HG03095 (cell line): Measurements from ENCODE around the gene TGFB1I1.
"Not testable (repeated sequence)": the region's sequence is repeated elsewhere in the genome, so short reads cannot be mapped to it uniquely, and the experiment has no call there.

Experiments
- ATAC-seq: cut with Tn5 transposase; IDR thresholded peaks from one replicate; pipeline ENCODE4 v1.9.1; 2021; ENCODE audit warnings: moderate library complexity; ENCODE audit not compliant: unreplicated experiment

The TGFB1I1 gene

GRCh38 chr16:31467858-31468257, 4.1 kb upstream of the TGFB1I1 start:
- ATAC-seq, result no peak

- no peak for ATAC-seq
Measured at GRCh38 chr16:31470615-31471014, 1.3 kb upstream of the TGFB1I1 start.

DNA sequence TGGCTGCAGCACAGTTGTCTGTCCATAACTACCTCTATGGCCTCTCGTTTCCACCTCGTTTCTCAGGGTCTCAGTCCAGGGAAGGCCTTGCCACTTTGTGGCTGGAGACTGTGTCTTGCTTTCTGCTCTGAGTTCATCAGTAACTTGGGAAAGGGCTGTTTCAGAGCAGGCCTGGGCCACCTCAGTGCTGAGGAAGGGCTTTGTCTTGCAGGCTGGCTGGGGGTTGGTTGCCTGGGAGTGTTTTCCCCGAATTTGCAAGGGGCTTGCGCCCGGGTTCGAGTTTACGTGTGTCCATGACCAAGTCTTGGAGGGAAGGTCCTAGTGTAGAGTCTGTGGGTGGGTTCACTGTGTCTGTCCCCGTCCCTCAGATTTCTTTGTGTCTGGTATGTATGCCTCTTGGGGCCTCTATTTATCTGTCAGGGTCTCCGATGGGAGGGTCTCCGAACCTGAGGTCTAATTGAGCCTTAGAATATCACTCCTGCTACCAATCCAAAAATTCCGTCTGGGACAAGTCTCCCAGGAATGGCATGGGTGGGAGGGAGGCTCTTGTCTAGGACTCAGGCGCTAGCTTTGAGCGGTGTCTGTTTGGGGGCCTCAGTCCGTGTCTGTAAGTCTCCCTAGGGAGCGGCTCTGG, 594 bp upstream of the TGFB1I1 start:
- no peak for ATAC-seq

DNA sequence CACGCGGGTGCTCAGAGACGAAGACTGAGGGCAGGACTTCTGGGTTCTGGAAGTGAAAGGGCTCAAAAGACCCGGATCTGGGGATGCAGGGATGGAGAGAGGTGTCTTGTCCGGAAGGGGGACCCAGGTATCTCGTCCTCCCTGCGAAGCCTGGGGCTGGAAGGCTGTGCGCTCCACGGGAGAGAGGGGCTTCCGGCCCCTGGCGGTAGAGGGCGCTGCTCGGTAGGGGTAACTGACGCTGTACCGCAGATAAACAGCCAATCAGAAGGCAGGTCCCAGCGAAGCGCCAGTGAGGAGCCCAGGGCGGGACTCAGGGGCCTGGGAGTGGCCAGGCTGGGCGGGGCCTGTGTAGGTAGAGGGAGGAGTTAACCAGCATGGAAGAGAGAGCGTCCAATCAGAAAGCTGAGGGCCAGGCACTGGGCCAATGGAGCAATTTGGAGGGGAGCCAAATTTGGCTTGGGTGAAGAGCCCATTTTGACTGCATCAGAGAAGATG, 804 bp downstream of the TGFB1I1 start:
- ATAC-seq, result no peak

- no peak for ATAC-seq
Measured at GRCh38 chr16:31473264-31473984, 1.5 kb downstream of the TGFB1I1 start.

- no peak for ATAC-seq
Measured at GRCh38 chr16:31474173-31474714, 2.3 kb downstream of the TGFB1I1 start.

- ATAC-seq, result no peak
Measured at GRCh38 chr16:31474773-31475738, 3.1 kb downstream of the TGFB1I1 start.

DNA sequence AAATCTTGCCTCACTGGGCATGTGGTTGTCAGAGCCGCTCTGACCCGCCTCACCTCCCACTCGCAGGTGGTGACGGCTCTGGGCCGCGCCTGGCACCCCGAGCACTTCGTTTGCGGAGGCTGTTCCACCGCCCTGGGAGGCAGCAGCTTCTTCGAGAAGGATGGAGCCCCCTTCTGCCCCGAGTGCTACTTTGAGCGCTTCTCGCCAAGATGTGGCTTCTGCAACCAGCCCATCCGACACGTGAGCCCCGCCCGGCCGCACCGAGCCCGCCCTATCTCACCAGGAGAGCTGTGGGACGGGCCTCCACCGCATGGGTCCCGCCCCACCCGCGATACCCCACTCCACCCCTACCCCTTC, 4.0 kb downstream of the TGFB1I1 start:
- no peak for ATAC-seq

DNA sequence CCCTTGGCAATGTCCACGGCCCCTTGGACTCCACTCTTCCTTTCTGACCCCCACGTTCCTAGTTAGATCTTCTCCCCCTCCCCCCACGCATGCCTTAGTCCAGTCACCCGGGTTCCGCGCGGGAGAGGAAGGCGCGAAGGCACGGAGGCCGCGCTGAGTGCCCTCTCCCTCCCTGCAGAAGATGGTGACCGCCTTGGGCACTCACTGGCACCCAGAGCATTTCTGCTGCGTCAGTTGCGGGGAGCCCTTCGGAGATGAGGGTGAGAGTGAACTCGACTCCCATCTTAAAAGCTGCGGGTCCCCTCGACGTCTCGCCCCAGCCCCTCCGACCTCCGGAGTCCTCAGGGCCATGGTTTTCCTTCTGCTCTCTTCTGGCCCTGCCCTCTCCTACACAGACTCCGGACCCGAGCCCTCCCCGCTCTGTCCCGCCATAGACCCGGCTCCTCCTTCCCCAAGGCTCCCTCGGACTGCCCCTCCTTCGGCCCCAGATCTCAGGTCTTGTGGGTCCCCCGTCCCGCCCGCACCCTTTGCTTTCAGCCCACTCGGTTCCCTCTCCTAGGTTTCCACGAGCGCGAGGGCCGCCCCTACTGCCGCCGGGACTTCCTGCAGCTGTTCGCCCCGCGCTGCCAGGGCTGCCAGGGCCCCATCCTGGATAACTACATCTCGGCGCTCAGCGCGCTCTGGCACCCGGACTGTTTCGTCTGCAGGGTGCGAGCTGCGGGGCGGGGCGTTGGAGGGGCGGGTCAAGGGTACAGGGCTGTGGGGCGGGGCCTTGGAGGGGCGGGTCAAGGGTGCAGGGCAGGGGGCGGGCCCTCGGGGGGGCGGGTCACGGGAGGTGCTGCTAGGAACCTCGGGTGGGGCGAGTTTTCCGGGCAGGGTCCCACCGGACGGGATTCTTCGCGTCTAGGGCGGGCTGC, 4.6 kb downstream of the TGFB1I1 start:
- peak; percentile 52 for ATAC-seq

- ATAC-seq, result peak; percentile 22
Measured at GRCh38 chr16:31477220-31478216, 5.6 kb downstream of the TGFB1I1 start.

- no peak for ATAC-seq
Measured at GRCh38 chr16:31478956-31479355, 7.0 kb downstream of the TGFB1I1 start.

DNA sequence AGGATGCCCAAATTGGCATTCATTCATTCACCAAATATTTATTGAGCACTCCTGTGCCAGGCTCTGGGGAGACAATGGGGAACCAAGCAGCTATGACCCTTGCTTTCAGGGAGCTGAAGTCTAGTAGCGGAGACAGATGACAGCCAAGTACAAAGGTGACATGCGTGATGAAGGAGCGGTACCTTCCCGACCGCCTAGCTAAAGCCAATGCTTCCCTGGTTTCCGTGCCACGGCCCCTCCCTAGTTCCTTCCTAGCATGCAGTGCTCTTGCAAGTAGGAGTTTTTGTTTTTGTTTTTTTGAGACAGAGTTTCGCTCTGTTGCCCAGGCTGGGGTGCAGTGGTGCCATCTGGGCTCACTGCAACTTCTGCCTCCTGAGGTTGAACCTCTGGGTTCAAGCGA, 7.8 kb downstream of the TGFB1I1 start:
- no peak for ATAC-seq

DNA sequence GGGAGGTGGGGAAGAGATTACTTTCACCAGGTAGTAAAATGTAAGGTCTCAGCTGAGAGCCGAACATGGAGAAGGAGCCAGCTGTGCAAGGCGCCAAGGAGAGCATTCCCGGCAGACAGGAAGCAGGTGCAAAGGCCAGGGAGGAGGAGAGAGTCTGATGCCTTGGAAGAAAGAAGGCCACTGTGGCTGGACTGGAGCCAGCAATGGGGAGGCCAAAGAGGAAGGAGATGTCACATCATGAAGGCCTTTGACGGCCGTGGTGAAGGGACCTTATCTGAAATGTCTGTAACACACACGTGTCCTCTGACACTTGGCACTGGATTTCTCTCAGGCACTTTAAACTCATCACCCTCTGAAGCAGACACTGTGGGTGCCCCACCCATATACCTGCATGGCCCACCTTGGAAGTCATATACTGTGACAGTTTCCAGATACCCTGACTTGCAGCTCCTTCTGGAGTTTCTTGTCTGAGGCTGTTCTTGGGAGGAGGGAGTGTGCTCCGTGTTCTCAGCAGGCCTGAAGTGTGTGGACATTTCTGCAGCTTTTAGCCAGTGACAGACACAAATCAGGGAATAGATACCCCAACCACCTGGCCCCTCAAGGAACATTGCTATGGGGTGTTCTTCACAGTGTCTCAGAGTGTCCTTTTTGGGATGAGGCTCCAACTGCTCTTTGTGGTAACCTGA, 9.0 kb downstream of the TGFB1I1 start:
- ATAC-seq, result no peak

DNA sequence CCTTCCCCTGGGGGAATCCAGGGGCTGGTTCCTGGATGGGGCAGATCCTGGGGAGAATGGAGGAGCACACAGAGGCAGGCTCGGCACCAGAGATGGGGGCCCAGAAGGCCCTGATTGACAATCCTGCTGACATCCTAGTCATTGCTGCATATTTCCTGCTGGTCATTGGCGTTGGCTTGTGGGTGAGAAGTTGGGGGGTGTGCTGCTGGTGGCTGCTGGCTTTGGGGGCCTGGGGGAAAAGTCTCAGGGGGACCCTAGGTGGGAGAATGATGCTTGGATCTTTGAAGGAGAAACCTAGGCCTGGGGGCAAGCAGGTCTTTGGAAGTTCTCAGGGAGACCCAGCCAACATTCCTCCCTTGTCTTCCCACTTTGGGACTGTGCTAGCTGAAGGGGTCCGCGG, 11.1 kb downstream of the TGFB1I1 start, which contains the start of gene SLC5A2:
Gene SLC5A2, plus strand, starts transcription at position 43 of the 400 bp plus-strand sequence. Its CDS starts 14 bp downstream, at position 57.
- no peak for ATAC-seq

DNA sequence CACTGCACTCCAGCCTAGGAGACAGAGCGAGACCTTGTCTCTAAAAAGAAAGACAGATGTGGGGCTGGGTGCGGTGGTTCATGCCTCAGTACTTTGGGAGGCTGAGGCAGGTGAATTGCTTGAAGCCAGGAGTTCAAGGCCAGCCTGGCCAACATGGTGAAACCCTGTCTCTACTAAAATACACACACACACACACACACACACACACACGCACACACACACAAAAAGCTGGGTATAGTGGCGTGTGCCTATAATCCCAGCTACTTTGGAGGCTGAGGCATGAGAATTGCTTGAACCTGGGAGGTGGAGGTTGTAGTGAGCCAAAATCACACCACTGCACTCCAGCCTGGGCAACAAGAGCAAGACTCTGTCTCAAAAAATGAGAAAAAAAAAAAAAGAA, 12.1 kb downstream of the TGFB1I1 start:
- ATAC-seq, result not testable (repeated sequence)

DNA sequence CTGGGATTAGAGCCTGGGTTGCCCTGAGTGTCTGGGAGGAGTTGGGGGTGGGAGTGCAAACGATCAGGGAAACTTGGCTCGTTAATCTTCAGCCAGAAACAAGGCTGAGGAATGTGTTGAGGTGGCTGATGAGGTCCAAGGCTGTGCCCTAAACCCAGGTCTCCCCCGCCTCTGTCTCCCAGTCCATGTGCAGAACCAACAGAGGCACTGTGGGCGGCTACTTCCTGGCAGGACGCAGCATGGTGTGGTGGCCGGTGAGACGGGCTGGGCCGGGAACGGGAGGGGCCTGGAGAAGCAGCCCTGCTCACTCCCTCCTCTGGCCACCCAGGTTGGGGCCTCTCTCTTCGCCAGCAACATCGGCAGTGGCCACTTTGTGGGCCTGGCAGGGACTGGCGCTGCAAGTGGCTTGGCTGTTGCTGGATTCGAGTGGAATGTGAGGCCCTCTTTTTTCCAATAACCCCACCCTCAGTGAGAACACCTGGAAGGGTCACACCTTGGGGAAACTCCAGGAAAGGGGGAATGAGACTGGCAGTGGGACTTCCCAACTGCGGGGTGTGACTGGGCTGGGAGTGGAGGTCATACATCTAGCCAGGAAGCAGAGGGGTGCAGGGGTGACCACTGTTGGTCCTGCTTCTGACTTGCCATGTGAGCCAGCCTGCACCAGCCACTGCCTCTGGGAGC, 12.7 kb downstream of the TGFB1I1 start:
- ATAC-seq, result no peak

DNA sequence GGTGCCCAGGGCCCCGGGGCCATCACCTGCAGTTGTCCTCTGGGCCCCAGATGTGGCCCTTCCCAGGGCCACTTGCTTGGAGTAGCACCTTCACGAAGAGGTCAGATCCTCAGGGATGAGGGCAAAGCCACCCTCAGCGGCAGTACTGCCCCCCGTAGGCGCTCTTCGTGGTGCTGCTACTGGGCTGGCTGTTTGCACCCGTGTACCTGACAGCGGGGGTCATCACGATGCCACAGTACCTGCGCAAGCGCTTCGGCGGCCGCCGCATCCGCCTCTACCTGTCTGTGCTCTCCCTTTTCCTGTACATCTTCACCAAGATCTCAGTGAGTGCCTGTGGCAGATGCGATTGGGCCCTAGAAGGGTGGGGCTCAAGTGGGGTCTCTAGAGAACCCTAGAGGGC, 13.6 kb downstream of the TGFB1I1 start:
- ATAC-seq, result no peak

DNA sequence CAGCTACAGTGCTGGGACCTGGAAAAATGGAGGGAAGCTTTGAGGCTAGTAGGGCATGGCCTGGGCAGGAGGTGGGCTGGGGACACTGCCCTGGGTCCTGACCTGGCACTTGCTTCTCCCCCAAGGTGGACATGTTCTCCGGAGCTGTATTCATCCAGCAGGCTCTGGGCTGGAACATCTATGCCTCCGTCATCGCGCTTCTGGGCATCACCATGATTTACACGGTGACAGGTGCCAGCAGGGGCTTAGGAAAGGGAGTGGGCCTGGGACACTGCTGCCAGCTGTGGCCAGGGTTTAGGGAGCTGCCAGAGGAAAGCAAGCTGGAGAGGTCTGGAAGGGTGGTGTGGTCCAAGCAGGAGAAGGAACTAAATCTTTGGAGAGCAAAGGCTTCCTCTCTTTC, 14.1 kb downstream of the TGFB1I1 start:
- no peak for ATAC-seq
